Measurements from ENCODE around the gene ST6GALNAC4.
"Not testable (repeated sequence)": the region's sequence is repeated elsewhere in the genome, so short reads cannot be mapped to it uniquely, and the experiment has no call there.

ST6GALNAC4 gene

GRCh38 chr9:127887792-127888191 lies 29.0 kb downstream of the ST6GALNAC4 start:
- no peak for DNase-seq (ENCODE audit: low read depth in 3 of 3)

- no peak for DNase-seq (ENCODE audit: low read depth in 3 of 3)
Measured at GRCh38 chr9:127886401-127886972, 30.4 kb downstream of the ST6GALNAC4 start.

- DNase-seq (ENCODE audit: low read depth in 3 of 3), result no peak
Measured at GRCh38 chr9:127885508-127886281, 31.1 kb downstream of the ST6GALNAC4 start.

- no peak for DNase-seq (ENCODE audit: low read depth in 3 of 3)
Measured at GRCh38 chr9:127884976-127885490, 31.8 kb downstream of the ST6GALNAC4 start.

- no peak for DNase-seq (ENCODE audit: low read depth in 3 of 3)
Measured at GRCh38 chr9:127884427-127884911, 32.4 kb downstream of the ST6GALNAC4 start.

GRCh38 chr9:127883959-127884358 lies 32.9 kb downstream of the ST6GALNAC4 start:
- DNase-seq (ENCODE audit: low read depth in 3 of 3), result no peak

- DNase-seq (ENCODE audit: low read depth in 3 of 3), result not testable (repeated sequence)
Measured at GRCh38 chr9:127881715-127882114, 35.1 kb downstream of the ST6GALNAC4 start.

- DNase-seq (ENCODE audit: low read depth in 3 of 3), result no peak
Measured at GRCh38 chr9:127880143-127880542, 36.7 kb downstream of the ST6GALNAC4 start.

- no peak for DNase-seq (ENCODE audit: low read depth in 3 of 3)
Measured at GRCh38 chr9:127878652-127879390, 38.0 kb downstream of the ST6GALNAC4 start.

- DNase-seq (ENCODE audit: low read depth in 3 of 3), result no peak
Measured at GRCh38 chr9:127878001-127878651, 38.7 kb downstream of the ST6GALNAC4 start.

GRCh38 chr9:127877566-127877998 lies 39.3 kb downstream of the ST6GALNAC4 start, which contains the start of gene AK1:
Gene AK1 (minus strand): TSS chr9:127877675. CDS start chr9:127874617, 3,058 bp downstream.
- no peak for DNase-seq (ENCODE audit: low read depth in 3 of 3)

GRCh38 chr9:127876764-127877562 lies 39.9 kb downstream of the ST6GALNAC4 start:
- no peak for DNase-seq (ENCODE audit: low read depth in 3 of 3)

- no peak for DNase-seq (ENCODE audit: low read depth in 3 of 3)
Measured at GRCh38 chr9:127876026-127876763, 40.6 kb downstream of the ST6GALNAC4 start.

- no peak for DNase-seq (ENCODE audit: low read depth in 3 of 3)
Measured at GRCh38 chr9:127875306-127875966, 41.4 kb downstream of the ST6GALNAC4 start.

- no peak for DNase-seq (ENCODE audit: low read depth in 3 of 3)
Measured at GRCh38 chr9:127874301-127875221, 42.3 kb downstream of the ST6GALNAC4 start.

- no peak for DNase-seq (ENCODE audit: low read depth in 3 of 3)
Measured at GRCh38 chr9:127873886-127874285, 43.0 kb downstream of the ST6GALNAC4 start.

GRCh38 chr9:127873223-127873691 lies 43.6 kb downstream of the ST6GALNAC4 start:
- DNase-seq (ENCODE audit: low read depth in 3 of 3), result no peak
